Activated CD8-positive, alpha-beta memory T cell treated with anti-CD3 and anti-CD28 coated beads, Interleukin-2, amount 10 ng/mL, durations not matched to agents 7 days and 5 days (primary cell): ENCODE results near the gene ERCC4. TPM values are rescaled to one million over a fixed set of nuclear protein-coding genes. Genes with fewer than 3 reads are reported as not detected.
"Not testable (repeated sequence)": the region's sequence is repeated elsewhere in the genome, so short reads cannot be mapped to it uniquely, and the experiment has no call there.

Experiments used
- ATAC-seq: fragments of 150-1000 bp; cut with Tn5 transposase; one replicate; pipeline ENCODE4 v1.10.0; 2021; ENCODE audit warnings: moderate library complexity
- CTCF ChIA-PET: fragments of 350-600 bp; sonication (Branson Sonifier 250); formaldehyde crosslinking; loops from one replicate; lab custom pipeline; 2021; ENCODE audit warnings: antibody characterized with exemption; lab: Charles Lee
- DNase-seq: peaks from one replicate; pipeline ENCODE4 v3.0.0-alpha.2; 2020
- H3K27ac Mint-ChIP-seq: one replicate; pipeline ENCODE4 v1.8.0; 2021; ENCODE audit warnings: mild to moderate bottlenecking, mixed read lengths
- H3K27me3 Mint-ChIP-seq: one replicate; pipeline ENCODE4 v1.8.0; 2021; ENCODE audit warnings: mixed read lengths
- H3K36me3 Mint-ChIP-seq: one replicate; pipeline ENCODE4 v1.8.0; 2021; ENCODE audit warnings: mild to moderate bottlenecking, mixed read lengths
- H3K4me1 Mint-ChIP-seq: one replicate; pipeline ENCODE4 v1.8.0; 2021; ENCODE audit warnings: mixed read lengths
- H3K4me3 Mint-ChIP-seq: one replicate; pipeline ENCODE4 v1.8.0; 2021; ENCODE audit warnings: mild to moderate bottlenecking, moderate library complexity, mixed read lengths
- H3K9me3 Mint-ChIP-seq: one replicate; pipeline ENCODE4 v1.8.0; 2022; ENCODE audit warnings: low read depth, mixed read lengths
- total RNA-seq, 2 experiments: library from RNA; stranded (reverse); gene quantifications; one replicate each; pipeline ENCODE4 v1.2.3, GENCODE V29; 2021

Gene ERCC4
- total RNA-seq, 2 experiments from 2014 or later = 12.6 to 13.1 TPM

DNA sequence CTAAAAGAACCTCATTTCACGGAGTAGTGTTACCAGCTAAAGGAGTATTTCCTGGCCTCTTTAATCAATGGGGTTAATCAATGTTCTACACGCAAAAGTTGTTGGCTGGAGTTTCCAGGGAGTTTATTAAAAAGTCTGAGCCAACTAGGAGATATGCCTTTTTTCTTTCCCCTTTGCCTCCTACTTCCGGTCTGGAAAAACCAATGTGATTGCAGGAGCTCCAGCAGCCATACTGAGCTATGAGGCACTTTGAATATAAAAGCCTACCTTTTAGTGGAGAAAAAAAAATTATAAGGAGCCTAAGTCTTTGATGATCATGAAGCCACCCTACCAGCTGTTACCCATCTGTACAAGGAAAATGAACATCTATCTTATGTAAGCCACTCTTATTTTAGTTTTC lies 17.9 kb upstream of the ERCC4 start:
- no peak overlapping the region for H3K4me3 Mint-ChIP-seq
- ATAC-seq (no peak), DNase-seq (no peak)
- CTCF ChIA-PET = interaction anchor here (1.5 kb wide), 1 partner anchor 18 kb away, joined by 4 read pairs; the partner anchor contains the start of gene ERCC4
- H3K27ac Mint-ChIP-seq = no peak overlapping the region
- H3K27me3 Mint-ChIP-seq = no peaks in the 10 kb centered on the region
- no peaks in the 10 kb centered on the region for H3K9me3 Mint-ChIP-seq
- H3K36me3 Mint-ChIP-seq = no peaks in the 10 kb centered on the region
- peaks cover 5% of the 10 kb centered on the region for H3K4me1 Mint-ChIP-seq

DNA sequence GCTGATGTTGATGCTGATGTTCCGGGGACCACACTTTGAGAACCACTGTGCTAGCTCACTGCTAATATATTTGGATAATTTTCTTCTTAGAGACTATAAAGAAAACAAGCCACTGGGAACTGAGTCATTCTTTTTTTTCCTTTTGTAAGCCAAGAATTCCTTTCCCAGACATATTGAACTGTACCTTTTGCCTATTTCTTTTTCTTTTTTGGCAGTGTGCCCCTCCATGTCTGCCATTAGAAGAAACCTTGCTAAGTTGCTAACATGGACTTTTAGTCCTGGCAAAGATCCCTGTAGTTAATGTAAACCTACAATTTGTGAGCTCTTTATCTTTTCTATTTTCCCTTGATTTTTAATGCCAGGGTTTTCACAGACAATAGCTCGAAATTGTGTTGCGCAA lies 17.3 kb upstream of the ERCC4 start:
- H3K9me3 Mint-ChIP-seq = no peaks in the 10 kb centered on the region
- H3K27ac Mint-ChIP-seq = no peak overlapping the region
- no peaks in the 10 kb centered on the region for H3K36me3 Mint-ChIP-seq
- peaks cover 5% of the 10 kb centered on the region for H3K4me1 Mint-ChIP-seq
- CTCF ChIA-PET = interaction anchor here (1.5 kb wide), 1 partner anchor 17 kb away, joined by 4 read pairs; the partner anchor contains the start of gene ERCC4
- H3K27me3 Mint-ChIP-seq = peaks cover 2% of the 10 kb centered on the region
- no peak for ATAC-seq
- no peak for DNase-seq
- H3K4me3 Mint-ChIP-seq = no peak overlapping the region

DNA sequence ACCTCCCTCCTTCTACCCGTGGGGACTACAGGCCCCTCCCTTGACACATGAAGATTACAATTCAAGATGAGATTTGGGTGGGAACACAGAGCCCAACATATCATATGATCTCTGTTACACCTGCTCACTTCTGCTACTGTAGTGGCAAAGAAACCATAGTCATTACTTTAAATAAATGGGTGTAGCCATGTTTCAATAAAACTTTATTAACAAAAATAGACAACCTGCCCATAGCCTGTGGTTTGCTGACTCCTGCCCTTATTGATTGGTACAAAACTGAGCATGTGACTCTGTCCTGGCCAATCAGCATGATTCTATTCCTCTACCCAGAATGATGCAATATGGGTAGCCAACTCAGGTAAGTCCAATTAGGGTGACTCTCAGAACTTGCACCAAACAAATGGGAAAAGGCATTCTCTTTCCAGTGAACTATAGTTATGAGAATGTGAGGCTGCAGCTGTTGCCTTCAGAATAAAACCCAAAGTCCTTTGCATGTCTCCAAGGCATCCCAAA lies 15.7 kb upstream of the ERCC4 start:
- ATAC-seq = no peak
- no peak for DNase-seq
- H3K27ac Mint-ChIP-seq = no peak overlapping the region
- no peaks in the 10 kb centered on the region for H3K36me3 Mint-ChIP-seq
- H3K4me1 Mint-ChIP-seq = peaks cover 5% of the 10 kb centered on the region
- H3K9me3 Mint-ChIP-seq = no peaks in the 10 kb centered on the region
- CTCF ChIA-PET = interaction anchor here (4.7 kb wide), 1 partner anchor 14 kb away, joined by 31 read pairs; the partner anchor contains the start of gene ERCC4
- H3K27me3 Mint-ChIP-seq = peaks cover 8% of the 10 kb centered on the region
- no peak overlapping the region for H3K4me3 Mint-ChIP-seq

DNA sequence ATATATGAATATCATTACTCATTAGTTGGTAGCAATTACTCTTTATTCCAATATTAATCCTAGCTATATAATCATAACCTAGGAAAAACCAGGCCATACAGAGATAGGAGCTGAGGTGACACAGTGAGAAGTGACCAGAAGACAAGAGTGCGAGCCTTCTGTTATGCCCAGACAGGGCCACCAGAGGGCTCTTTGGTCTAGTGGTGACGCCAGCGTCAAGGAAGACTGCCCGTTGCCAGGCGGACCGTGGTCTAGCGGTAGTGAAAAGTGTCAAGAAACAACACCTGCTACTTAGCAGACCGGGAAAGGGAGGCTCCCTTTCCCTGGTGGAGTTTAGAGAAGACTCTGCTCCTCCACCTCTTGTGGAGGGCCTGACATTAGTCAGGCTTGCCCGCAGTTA lies 15.1 kb upstream of the ERCC4 start:
- not testable (repeated sequence) for ATAC-seq, H3K27me3 Mint-ChIP-seq, H3K27ac Mint-ChIP-seq, H3K36me3 Mint-ChIP-seq, DNase-seq, H3K9me3 Mint-ChIP-seq, H3K4me1 Mint-ChIP-seq, H3K4me3 Mint-ChIP-seq
- CTCF ChIA-PET = interaction anchor here (4.7 kb wide), 1 partner anchor 14 kb away, joined by 31 read pairs; the partner anchor contains the start of gene ERCC4

DNA sequence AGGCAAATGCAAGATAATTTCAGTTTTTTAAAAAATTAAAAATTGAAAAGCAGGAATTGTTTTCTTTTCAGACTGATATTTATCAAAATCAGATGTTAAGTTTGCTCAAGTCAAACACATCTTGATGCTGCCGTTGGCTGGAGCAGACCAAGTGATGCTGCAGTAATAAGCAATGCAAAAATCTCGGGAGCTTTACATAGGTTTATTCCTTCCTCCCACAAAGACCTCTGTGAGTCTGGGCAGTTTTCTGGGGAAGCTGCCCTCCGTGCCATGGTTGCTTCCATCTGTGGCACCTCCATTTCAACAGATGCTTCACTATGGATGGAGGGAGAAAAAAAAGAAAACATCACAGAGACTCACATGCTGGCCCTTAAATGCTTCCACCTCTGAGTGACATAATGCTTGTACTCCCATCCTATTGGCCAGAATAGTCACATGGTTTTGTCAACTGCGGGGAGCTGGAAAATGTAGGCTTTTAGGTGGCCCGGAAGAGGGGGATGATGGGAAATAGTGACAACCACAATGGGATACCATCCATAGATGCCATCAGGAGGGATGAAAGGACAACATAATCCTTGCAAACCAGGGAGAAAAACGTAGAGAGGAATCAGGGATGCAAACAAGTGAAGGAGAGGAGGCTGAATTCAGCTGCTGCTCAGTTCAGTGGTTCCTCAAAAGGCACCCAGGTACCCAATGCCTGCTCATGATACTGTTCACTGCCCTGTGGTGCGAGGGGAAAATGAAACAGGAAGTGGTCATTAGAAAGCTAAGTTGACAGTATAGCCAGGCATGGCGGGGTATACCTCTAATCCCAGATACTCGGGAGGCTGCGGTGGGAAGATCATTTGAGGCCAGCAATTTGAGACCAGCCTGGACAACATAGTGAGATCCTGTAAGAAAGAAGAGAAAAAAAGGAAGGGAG lies 13.5 kb upstream of the ERCC4 start:
- ATAC-seq (no peak), DNase-seq (no peak)
- H3K4me1 Mint-ChIP-seq = peaks cover 5% of the 10 kb centered on the region
- CTCF ChIA-PET = interaction anchor here (1.6 to 4.7 kb wide), 2 partner anchors 9 to 12 kb away, joined by 5 to 31 read pairs; partner anchors contain the start of gene ERCC4
- no peaks in the 10 kb centered on the region for H3K9me3 Mint-ChIP-seq
- peaks cover 13% of the 10 kb centered on the region for H3K27me3 Mint-ChIP-seq
- no peak overlapping the region for H3K4me3 Mint-ChIP-seq
- no peaks in the 10 kb centered on the region for H3K36me3 Mint-ChIP-seq
- H3K27ac Mint-ChIP-seq = no peak overlapping the region

DNA sequence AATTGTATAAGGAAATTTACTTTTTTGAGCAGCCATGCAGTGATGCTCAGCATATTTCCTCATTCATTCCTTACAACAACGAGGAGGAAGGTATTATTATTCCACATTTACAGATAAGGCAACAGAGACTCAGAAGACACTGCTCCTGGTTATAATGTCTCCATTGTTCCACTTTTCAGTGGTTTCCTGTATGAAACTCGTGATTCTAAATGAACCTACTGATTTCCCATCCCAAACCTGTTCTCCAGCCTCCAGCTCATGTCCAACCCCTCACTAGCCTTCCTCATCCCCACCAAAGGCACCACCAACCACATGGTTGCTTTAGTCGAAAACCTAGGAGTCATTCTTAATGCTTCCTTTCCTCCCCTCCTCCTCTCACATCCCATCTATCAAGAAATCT lies 12.5 kb upstream of the ERCC4 start:
- peaks cover 4% of the 10 kb centered on the region for H3K9me3 Mint-ChIP-seq
- H3K4me3 Mint-ChIP-seq = no peak overlapping the region
- CTCF ChIA-PET = interaction anchor here (1.6 to 4.7 kb wide), 2 partner anchors 10 to 11 kb away, joined by 5 to 31 read pairs; partner anchors contain the start of gene ERCC4
- no peaks in the 10 kb centered on the region for H3K36me3 Mint-ChIP-seq
- ATAC-seq (no peak), DNase-seq (no peak)
- peaks cover 18% of the 10 kb centered on the region for H3K27me3 Mint-ChIP-seq
- H3K4me1 Mint-ChIP-seq = peaks cover 5% of the 10 kb centered on the region
- H3K27ac Mint-ChIP-seq = no peak overlapping the region

DNA sequence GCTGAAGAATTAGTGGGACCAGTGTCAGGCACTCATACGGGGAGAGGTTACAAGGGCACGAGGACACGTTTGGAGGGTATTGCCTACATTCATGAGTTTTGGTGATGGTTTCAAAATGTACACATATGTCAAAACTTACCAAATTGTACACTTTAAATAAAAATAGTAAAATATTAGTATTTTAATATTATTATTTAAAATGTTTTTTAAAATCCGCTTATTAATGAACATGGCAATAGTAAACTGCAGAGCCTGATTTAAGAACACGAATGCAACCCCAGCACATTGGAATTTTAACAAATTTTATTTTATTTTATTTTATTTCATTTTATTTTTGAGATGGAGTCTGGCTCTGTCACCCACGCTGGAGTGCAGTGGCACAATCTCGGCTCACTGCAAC lies 10.9 kb upstream of the ERCC4 start:
- ATAC-seq (no peak), DNase-seq (no peak)
- Mint-ChIP-seq H3K9me3 (peaks cover 4% of the 10 kb centered on the region), H3K4me3 (no peak overlapping the region), H3K27me3 (peaks cover 22% of the 10 kb centered on the region), H3K4me1 (peaks cover 5% of the 10 kb centered on the region), H3K36me3 (no peaks in the 10 kb centered on the region), H3K27ac (no peak overlapping the region)
- CTCF ChIA-PET = no interaction called here

DNA sequence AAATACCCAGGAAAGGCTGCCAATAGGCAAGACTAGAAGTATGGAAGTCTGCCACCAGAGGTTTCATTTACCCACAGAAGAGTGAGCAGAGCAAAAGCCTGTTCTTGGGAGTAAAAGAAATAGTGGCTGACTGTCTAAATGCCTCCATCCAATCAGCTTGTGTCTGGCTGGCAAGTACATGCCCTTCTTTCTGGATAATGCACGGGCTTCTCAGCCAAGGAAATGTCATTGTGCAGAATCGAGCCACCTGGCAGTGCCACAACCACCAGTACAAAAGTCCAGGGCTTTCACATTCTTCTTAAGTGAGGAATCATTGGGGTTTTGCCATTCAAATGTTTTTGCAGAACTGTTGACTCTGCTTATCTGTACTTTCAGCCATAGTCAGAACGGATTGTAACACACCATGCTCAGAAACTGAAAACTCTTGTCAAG lies 10.1 kb upstream of the ERCC4 start:
- Mint-ChIP-seq H3K9me3 (peaks cover 4% of the 10 kb centered on the region), H3K27me3 (peaks cover 22% of the 10 kb centered on the region), H3K27ac (no peak overlapping the region), H3K36me3 (no peaks in the 10 kb centered on the region), H3K4me3 (no peak overlapping the region), H3K4me1 (peaks cover 5% of the 10 kb centered on the region)
- DNase-seq = no peak
- CTCF ChIA-PET = no interaction called here
- no peak for ATAC-seq

DNA sequence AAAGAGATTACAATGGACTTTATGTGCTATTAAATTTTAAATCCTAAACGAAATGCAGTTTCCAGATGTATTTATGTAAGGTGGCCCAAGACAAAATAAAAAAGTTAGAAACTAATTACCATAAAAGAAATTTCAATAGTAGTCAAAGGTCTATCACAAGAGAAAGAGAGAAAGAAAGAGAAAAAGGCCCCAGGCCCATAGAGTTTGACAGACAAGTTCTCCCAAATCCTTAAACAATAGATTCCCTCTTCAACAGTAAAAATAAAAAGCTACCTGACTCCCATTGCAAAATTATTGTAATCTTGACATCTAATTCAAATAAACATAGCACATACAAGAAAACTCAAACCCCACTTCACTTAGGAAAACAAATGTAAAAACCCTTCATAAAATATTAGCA lies 8.6 kb upstream of the ERCC4 start:
- H3K4me3 Mint-ChIP-seq = no peak overlapping the region
- peaks cover 4% of the 10 kb centered on the region for H3K9me3 Mint-ChIP-seq
- H3K27me3 Mint-ChIP-seq = peaks cover 22% of the 10 kb centered on the region
- ATAC-seq (no peak), DNase-seq (no peak)
- H3K36me3 Mint-ChIP-seq = no peaks in the 10 kb centered on the region
- H3K27ac Mint-ChIP-seq = no peak overlapping the region
- CTCF ChIA-PET = interaction anchor here (1.1 to 1.4 kb wide), 2 partner anchors 9 to 12 kb away, joined by 5 read pairs; partner anchors contain the start of gene ERCC4
- peaks cover 5% of the 10 kb centered on the region for H3K4me1 Mint-ChIP-seq

DNA sequence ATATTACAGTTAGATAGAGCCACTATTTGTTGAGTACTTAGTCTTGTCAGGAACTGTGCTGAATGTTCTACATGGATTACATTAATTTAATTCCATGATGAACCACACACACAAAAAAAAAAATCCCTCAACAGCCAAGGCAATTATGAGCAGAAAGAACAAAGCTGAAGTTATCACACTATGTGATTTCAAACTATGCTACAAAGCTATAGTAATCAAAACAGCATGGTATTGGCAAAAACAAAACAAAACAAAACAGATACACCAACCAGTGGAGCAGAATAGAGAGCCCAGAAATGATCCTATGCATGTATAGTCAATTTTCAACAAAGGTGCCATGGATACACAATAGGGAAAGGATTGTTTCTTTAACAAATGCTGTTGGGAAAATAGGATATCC lies 8.1 kb upstream of the ERCC4 start:
- ATAC-seq = no peak
- Mint-ChIP-seq H3K27ac (no peak overlapping the region), H3K4me1 (no peaks in the 10 kb centered on the region), H3K4me3 (no peak overlapping the region), H3K9me3 (peaks cover 4% of the 10 kb centered on the region), H3K36me3 (no peaks in the 10 kb centered on the region), H3K27me3 (peaks cover 22% of the 10 kb centered on the region)
- no peak for DNase-seq
- CTCF ChIA-PET = interaction anchor here (1.1 to 1.4 kb wide), 2 partner anchors 8 to 12 kb away, joined by 5 read pairs; partner anchors contain the start of gene ERCC4

DNA sequence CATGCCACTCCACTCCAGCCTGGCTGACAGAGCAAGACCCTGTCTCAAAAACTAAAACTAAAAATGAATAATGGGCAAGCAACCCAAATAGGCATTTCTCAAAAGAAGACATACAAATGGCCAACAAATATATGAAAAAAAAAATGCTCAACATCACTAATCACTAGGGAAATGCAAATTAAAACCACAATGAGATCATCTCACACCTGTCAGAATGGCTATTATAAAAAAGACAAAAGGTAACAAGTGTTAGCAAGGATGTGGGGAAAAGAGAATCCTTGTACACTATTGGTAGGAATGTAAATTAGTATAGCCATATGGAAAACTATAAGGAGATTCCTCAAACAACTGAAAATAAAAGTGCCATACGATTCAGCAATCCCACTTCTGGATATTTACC lies 7.1 kb upstream of the ERCC4 start:
- ATAC-seq = no peak
- Mint-ChIP-seq H3K27me3 (peaks cover 19% of the 10 kb centered on the region), H3K36me3 (no peaks in the 10 kb centered on the region), H3K4me1 (peaks cover 2% of the 10 kb centered on the region), H3K27ac (no peak overlapping the region), H3K9me3 (peaks cover 4% of the 10 kb centered on the region), H3K4me3 (no peak overlapping the region)
- no peak for DNase-seq
- CTCF ChIA-PET = no interaction called here

DNA sequence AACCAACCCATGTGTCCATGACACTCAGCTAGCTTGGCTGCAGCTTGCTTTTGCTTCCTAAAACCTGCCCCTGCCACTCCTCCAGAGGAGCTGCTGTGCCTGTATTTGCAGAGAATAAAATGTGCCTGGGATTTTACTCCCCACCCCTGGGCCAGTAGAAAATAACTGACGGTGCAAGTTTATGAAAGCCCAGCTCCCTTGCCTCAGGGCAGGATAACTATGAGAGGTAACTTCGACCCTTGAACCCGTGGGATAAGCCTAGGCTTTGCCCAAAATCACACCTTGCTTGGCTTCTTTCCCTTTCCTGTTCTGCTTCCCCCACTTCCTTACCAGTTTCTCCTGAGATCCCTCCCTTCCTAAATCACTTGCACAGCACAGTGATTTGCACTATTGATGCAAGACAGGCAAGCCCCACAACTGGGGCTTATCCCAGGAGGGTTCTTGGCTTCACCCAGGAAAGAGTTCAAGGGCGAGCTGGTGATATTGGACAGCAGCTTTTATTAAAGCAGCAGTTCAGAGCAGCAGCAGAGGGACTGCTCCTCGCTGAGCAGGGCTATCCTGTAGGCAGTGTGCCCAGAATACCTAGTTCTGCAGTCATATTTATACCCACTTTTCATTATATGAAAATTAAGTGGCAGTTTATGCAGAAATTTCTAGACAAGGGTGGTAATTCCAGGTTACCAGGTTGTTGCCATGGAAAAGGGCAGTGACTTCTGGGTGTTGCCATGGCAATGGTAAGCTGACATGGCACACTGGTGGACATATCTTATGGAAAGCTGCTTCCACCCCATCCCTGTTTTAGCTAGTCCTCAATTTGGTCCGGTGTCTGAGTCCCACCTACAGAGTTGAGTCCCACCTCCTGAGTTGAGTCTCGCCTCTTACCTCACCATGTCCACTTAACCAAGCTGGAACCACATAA lies 6.3 kb upstream of the ERCC4 start:
- ATAC-seq (no peak), DNase-seq (no peak)
- no peak overlapping the region for H3K4me3 Mint-ChIP-seq
- H3K9me3 Mint-ChIP-seq = peaks cover 4% of the 10 kb centered on the region
- H3K36me3 Mint-ChIP-seq = no peaks in the 10 kb centered on the region
- peaks cover 20% of the 10 kb centered on the region for H3K27me3 Mint-ChIP-seq
- CTCF ChIA-PET = no interaction called here
- peaks cover 2% of the 10 kb centered on the region for H3K4me1 Mint-ChIP-seq
- H3K27ac Mint-ChIP-seq = no peak overlapping the region
